Measurements from ENCODE around the gene SPINT2. TPM values are rescaled to one million over a fixed set of nuclear protein-coding genes. Genes with fewer than 3 reads are reported as not detected.

The SPINT2 gene
- total RNA-seq, 1 experiment from 2014 or later, result not detected

DNA sequence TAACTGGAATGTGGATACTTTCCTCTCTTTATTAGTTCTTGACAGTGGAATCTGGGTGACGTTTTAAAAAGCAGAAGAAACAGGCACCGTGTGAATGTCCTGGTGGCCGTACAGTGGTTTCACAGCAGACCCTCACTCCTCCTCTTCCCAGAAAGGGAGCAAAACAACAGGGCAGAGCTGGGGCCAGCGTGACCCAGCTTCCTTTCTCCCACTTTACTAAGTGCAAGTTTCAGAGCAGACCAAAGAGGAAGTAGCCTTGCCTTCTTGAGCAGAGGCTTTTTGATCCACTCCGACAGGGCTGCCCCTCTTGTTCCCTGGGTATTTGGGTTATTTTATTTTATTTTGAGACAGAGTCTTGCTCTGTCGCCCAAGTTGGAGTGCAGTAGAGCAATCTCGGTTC is 20.0 kb downstream of the SPINT2 start:
- no TSS peak for BruUV-seq (replicated peaks)
- H3K9me3 ChIP-seq (ENCODE audit: low read depth, low read length, poor library complexity, severe bottlenecking), result no peaks in the 10 kb centered on the region
- H3K4me1 ChIP-seq (ENCODE audit: insufficient read depth, low read length, poor library complexity, severe bottlenecking), result no peaks in the 10 kb centered on the region
- DNase-seq (ENCODE audit: low spot score), result no peak
- intact Hi-C loops (cut with micrococcal nuclease; ENCODE audit: unreplicated experiment), result no loop called here
- no peak overlapping the region for H3K4me3 ChIP-seq (ENCODE audit: low read depth, low read length, poor library complexity, severe bottlenecking)
- no peaks in the 10 kb centered on the region for H3K27me3 ChIP-seq (replicated peaks; ENCODE audit: insufficient read depth, low read depth, low read length, poor library complexity)
- TF ChIP-seq, protein P1, sequence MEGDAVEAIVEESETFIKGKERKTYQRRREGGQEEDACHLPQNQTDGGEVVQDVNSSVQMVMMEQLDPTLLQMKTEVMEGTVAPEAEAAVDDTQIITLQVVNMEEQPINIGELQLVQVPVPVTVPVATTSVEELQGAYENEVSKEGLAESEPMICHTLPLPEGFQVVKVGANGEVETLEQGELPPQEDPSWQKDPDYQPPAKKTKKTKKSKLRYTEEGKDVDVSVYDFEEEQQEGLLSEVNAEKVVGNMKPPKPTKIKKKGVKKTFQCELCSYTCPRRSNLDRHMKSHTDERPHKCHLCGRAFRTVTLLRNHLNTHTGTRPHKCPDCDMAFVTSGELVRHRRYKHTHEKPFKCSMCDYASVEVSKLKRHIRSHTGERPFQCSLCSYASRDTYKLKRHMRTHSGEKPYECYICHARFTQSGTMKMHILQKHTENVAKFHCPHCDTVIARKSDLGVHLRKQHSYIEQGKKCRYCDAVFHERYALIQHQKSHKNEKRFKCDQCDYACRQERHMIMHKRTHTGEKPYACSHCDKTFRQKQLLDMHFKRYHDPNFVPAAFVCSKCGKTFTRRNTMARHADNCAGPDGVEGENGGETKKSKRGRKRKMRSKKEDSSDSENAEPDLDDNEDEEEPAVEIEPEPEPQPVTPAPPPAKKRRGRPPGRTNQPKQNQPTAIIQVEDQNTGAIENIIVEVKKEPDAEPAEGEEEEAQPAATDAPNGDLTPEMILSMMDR (conservative IDR thresholded peaks at IDR 0.05; ENCODE audit: low read depth, low read length), result no peak
- no peak for TF ChIP-seq EZH2 (IDR thresholded peaks at IDR 0.05; ENCODE audit: borderline replicate concordance, low read depth, low read length, poor library complexity, severe bottlenecking)
- ChIA-PET POLR2A (ENCODE audit: low non-redundant PET) (no interaction called here), CTCF (no interaction called here)
- H3K36me3 ChIP-seq (ENCODE audit: insufficient read depth, low read length, poor library complexity, severe bottlenecking), result no peaks in the 10 kb centered on the region
- no peak overlapping the region for H3K27ac ChIP-seq (ENCODE audit: low read depth, low read length, poor library complexity, severe bottlenecking)

DNA sequence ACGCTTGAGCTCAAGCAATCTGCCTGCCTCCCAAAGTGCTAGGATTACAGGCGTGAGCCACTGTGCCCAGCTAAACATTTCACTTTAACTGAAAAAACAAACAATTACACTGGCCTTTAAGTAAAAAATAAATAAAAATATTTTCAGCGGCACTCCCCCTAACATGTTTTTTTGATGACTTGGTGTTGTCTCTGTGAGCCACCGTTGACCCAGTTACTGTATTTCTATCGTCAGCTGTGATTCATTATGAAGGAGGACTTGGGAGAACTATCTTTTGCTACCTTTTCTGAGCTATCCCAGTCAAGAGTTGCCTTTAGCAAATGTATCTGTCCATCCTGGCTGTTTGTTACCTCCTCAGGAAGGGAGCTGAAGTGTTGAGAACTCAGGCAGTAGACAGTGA is 21.2 kb downstream of the SPINT2 start:
- no peaks in the 10 kb centered on the region for H3K9me3 ChIP-seq (ENCODE audit: low read depth, low read length, poor library complexity, severe bottlenecking)
- DNase-seq (ENCODE audit: low spot score), result no peak
- H3K4me3 ChIP-seq (ENCODE audit: low read depth, low read length, poor library complexity, severe bottlenecking), result no peak overlapping the region
- H3K36me3 ChIP-seq (ENCODE audit: insufficient read depth, low read length, poor library complexity, severe bottlenecking), result no peaks in the 10 kb centered on the region
- H3K4me1 ChIP-seq (ENCODE audit: insufficient read depth, low read length, poor library complexity, severe bottlenecking), result no peaks in the 10 kb centered on the region
- TF ChIP-seq, protein P1 (conservative IDR thresholded peaks at IDR 0.05; ENCODE audit: low read depth, low read length), result no peak
- no peak for TF ChIP-seq EZH2 (IDR thresholded peaks at IDR 0.05; ENCODE audit: borderline replicate concordance, low read depth, low read length, poor library complexity, severe bottlenecking)
- no TSS peak for BruUV-seq (replicated peaks)
- H3K27ac ChIP-seq (ENCODE audit: low read depth, low read length, poor library complexity, severe bottlenecking), result no peak overlapping the region
- ChIA-PET CTCF (interaction anchor here (0.5 kb wide), 1 partner anchor 60 kb away, joined by 9 read pairs; no protein-coding TSS in a partner anchor), POLR2A (ENCODE audit: low non-redundant PET) (no interaction called here)
- intact Hi-C loops (cut with micrococcal nuclease; ENCODE audit: unreplicated experiment), result no loop called here
- no peaks in the 10 kb centered on the region for H3K27me3 ChIP-seq (replicated peaks; ENCODE audit: insufficient read depth, low read depth, low read length, poor library complexity)

DNA sequence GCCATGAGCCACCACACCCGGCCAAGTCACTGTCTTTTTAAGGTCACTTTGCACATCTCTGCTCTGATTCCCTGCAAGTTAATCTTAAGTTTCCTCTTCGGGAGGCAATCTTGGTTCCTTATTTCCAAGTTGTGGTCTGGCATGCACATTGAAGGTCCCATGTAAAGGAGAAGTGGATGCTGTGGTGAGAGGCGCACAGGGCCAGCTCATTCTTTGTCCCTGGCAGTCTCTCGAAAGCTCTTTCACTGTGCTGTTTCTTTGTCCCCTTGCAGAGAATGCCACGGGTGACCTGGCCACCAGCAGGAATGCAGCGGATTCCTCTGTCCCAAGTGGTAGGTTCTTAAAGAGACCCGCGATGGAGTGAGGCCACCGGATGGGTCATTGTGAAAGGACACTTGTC is 23.2 kb downstream of the SPINT2 start:
- Histone ChIP-seq H3K4me1 (ENCODE audit: insufficient read depth, low read length, poor library complexity, severe bottlenecking) (no peaks in the 10 kb centered on the region), H3K9me3 (ENCODE audit: low read depth, low read length, poor library complexity, severe bottlenecking) (no peaks in the 10 kb centered on the region), H3K27ac (ENCODE audit: low read depth, low read length, poor library complexity, severe bottlenecking) (no peak overlapping the region), H3K36me3 (ENCODE audit: insufficient read depth, low read length, poor library complexity, severe bottlenecking) (no peaks in the 10 kb centered on the region), H3K4me3 (ENCODE audit: low read depth, low read length, poor library complexity, severe bottlenecking) (no peak overlapping the region), H3K27me3 (replicated peaks; ENCODE audit: insufficient read depth, low read depth, low read length, poor library complexity) (no peaks in the 10 kb centered on the region)
- no peak for TF ChIP-seq EZH2 (IDR thresholded peaks at IDR 0.05; ENCODE audit: borderline replicate concordance, low read depth, low read length, poor library complexity, severe bottlenecking)
- TF ChIP-seq, protein P1 (conservative IDR thresholded peaks at IDR 0.05; ENCODE audit: low read depth, low read length), result no peak
- CTCF ChIA-PET, result no interaction called here
- no TSS peak for BruUV-seq (replicated peaks)
- intact Hi-C loops (cut with micrococcal nuclease; ENCODE audit: unreplicated experiment), result no loop called here
- DNase-seq (ENCODE audit: low spot score), result no peak
- POLR2A ChIA-PET (ENCODE audit: low non-redundant PET), result no interaction called here

Measured in A673 (cell line).